Measurements from ENCODE around the gene SULT1B1.

The SULT1B1 gene

DNA sequence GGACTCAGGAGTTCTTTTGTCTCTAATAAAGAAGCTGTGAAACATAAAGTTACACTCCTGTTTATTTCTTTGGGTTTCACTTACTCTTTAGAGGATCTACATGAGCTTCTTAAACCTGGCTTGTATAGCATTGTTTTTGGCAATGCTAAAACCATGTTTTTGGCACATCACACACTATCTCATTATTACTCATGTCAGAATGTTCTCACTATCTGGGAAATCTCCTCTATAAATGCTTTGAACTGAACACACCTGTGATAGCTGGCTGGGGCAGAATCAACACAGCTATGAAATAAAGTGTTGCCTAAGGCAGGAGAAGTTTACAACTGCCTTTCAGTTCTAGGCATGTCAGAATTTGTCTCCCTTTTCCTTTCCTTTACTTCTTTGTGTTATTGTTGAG, 52.6 kb downstream of the SULT1B1 start:
- Histone ChIP-seq H3K36me3 (replicated peaks; ENCODE audit: low read depth, low read length) (no peaks in the 10 kb centered on the region), H2AFZ (ENCODE audit: low read depth, low read length) (no peak overlapping the region), H3K79me2 (ENCODE audit: low read length) (no peaks in the 10 kb centered on the region), H3K4me1 (ENCODE audit: low read length) (peaks cover 17% of the 10 kb centered on the region), H3K4me3 (ENCODE audit: low read length) (no peak overlapping the region), H3K9me3 (ENCODE audit: insufficient read depth, low read length) (no peaks in the 10 kb centered on the region), H4K20me1 (ENCODE audit: insufficient read depth, low read length) (no peaks in the 10 kb centered on the region), H3K9ac (ENCODE audit: low read length) (no peak overlapping the region), H3K4me2 (ENCODE audit: low read length) (no peak overlapping the region), H3K27me3 (ENCODE audit: low read depth, low read length) (no peaks in the 10 kb centered on the region), H3K27ac (ENCODE audit: low read length) (no peak overlapping the region)
- TF ChIP-seq, protein P1, sequence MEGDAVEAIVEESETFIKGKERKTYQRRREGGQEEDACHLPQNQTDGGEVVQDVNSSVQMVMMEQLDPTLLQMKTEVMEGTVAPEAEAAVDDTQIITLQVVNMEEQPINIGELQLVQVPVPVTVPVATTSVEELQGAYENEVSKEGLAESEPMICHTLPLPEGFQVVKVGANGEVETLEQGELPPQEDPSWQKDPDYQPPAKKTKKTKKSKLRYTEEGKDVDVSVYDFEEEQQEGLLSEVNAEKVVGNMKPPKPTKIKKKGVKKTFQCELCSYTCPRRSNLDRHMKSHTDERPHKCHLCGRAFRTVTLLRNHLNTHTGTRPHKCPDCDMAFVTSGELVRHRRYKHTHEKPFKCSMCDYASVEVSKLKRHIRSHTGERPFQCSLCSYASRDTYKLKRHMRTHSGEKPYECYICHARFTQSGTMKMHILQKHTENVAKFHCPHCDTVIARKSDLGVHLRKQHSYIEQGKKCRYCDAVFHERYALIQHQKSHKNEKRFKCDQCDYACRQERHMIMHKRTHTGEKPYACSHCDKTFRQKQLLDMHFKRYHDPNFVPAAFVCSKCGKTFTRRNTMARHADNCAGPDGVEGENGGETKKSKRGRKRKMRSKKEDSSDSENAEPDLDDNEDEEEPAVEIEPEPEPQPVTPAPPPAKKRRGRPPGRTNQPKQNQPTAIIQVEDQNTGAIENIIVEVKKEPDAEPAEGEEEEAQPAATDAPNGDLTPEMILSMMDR (IDR thresholded peaks at IDR 0.05; ENCODE audit: low read depth, low read length) = no peak
- TF ChIP-seq EZH2phosphoT487 (IDR thresholded peaks at IDR 0.05; ENCODE audit: low read depth) = no peak

DNA sequence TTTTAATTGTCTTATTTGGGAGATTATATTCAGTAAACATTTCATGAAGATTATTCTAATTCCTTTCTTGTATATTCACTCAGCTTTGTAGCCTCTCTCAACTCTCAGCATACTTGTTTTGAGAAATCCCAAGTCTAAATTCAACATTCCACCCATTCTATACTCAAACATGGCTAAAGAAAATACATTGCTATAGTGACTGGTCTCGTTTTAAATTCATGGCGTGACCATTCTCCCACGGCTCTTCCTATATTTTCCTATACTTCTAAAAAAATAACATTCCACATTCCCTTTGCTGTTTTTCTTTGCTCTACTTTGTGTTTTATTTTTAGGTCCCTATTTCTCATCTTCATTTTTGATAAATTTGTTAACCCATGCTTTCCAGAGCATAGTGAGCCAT, 58.2 kb downstream of the SULT1B1 start:
- no peak for TF ChIP-seq EZH2phosphoT487 (IDR thresholded peaks at IDR 0.05; ENCODE audit: low read depth)
- TF ChIP-seq, protein P1 (IDR thresholded peaks at IDR 0.05; ENCODE audit: low read depth, low read length) = no peak
- H2AFZ ChIP-seq (ENCODE audit: low read depth, low read length) = no peak overlapping the region
- H3K27me3 ChIP-seq (ENCODE audit: low read depth, low read length) = no peaks in the 10 kb centered on the region

DNA sequence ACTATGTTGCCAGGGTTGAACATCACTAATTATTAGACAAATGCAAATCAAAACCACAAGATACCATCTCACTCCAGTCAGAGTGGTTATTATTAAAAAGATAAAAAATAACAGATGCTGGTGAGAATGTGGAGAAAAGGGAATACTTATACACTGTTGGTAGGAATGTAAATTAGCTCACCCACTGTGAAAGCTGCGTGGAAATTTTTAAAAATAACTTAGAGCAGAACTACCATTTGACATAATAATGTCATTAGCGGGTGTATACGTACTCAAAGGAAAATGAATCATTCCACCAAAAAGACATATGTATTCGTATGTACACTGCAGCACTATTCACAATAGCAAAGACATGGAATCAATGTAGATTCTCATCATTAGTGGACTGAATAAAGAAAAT, 58.7 kb downstream of the SULT1B1 start:
- H3K79me2 ChIP-seq (ENCODE audit: low read length) = no peaks in the 10 kb centered on the region
- TF ChIP-seq EZH2phosphoT487 (IDR thresholded peaks at IDR 0.05; ENCODE audit: low read depth) = no peak
- TF ChIP-seq, protein P1 (IDR thresholded peaks at IDR 0.05; ENCODE audit: low read depth, low read length) = no peak
- H3K4me1 ChIP-seq (ENCODE audit: low read length) = peaks cover 19% of the 10 kb centered on the region
- no peaks in the 10 kb centered on the region for H4K20me1 ChIP-seq (ENCODE audit: insufficient read depth, low read length)
- H3K27ac ChIP-seq (ENCODE audit: low read length) = no peak overlapping the region
- H3K27me3 ChIP-seq (ENCODE audit: low read depth, low read length) = no peaks in the 10 kb centered on the region
- no peak overlapping the region for H3K9ac ChIP-seq (ENCODE audit: low read length)
- H2AFZ ChIP-seq (ENCODE audit: low read depth, low read length) = no peak overlapping the region
- no peaks in the 10 kb centered on the region for H3K9me3 ChIP-seq (ENCODE audit: insufficient read depth, low read length)
- no peak overlapping the region for H3K4me3 ChIP-seq (ENCODE audit: low read length)
- no peaks in the 10 kb centered on the region for H3K36me3 ChIP-seq (replicated peaks; ENCODE audit: low read depth, low read length)
- no peak overlapping the region for H3K4me2 ChIP-seq (ENCODE audit: low read length)

More for the DNA sequence above, 58.2 kb downstream of the SULT1B1 start:
- H3K79me2 ChIP-seq (ENCODE audit: low read length) = no peaks in the 10 kb centered on the region
- H3K4me3 ChIP-seq (ENCODE audit: low read length) = no peak overlapping the region
- H4K20me1 ChIP-seq (ENCODE audit: insufficient read depth, low read length) = no peaks in the 10 kb centered on the region
- peaks cover 19% of the 10 kb centered on the region for H3K4me1 ChIP-seq (ENCODE audit: low read length)
- H3K36me3 ChIP-seq (replicated peaks; ENCODE audit: low read depth, low read length) = no peaks in the 10 kb centered on the region
- no peaks in the 10 kb centered on the region for H3K9me3 ChIP-seq (ENCODE audit: insufficient read depth, low read length)
- no peak overlapping the region for H3K27ac ChIP-seq (ENCODE audit: low read length)
- H3K9ac ChIP-seq (ENCODE audit: low read length) = no peak overlapping the region
- no peak overlapping the region for H3K4me2 ChIP-seq (ENCODE audit: low read length)

DNA sequence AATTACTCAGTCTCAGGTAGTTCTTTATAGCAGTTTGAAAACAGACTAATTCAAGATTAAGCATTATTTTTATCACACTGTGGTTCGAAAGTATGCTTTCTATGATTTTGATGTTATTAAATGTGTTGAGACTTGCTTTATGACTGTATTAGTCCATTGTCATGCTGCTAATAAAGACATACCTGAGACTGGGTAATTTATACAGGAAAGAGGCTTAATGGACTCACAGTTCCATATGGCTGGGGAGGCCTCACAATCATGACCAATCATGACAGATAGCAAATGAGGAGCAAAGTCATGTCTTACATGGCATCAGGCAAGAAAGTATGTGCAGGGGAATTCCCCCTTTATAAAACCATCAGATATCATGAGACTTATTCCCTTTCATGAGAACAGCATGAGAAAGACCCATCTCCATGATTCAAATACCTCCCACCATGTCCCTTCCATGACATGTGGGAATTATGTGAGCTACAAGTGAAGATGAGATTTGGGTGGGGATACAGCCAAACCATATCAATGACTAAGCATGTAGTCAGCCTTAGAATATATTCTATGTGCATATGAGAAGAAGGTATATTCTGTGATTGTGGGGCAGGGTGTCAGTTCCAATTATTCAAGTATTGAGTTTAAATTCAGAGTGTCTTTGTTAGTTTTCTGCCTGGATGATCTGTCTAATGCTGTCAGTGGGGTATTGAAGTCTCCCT, 62.7 kb downstream of the SULT1B1 start:
- no peak overlapping the region for H3K9ac ChIP-seq (ENCODE audit: low read length)
- no peaks in the 10 kb centered on the region for H4K20me1 ChIP-seq (ENCODE audit: insufficient read depth, low read length)
- H2AFZ ChIP-seq (ENCODE audit: low read depth, low read length) = no peak overlapping the region
- TF ChIP-seq, protein P1 (IDR thresholded peaks at IDR 0.05; ENCODE audit: low read depth, low read length) = no peak
- no peak for TF ChIP-seq EZH2phosphoT487 (IDR thresholded peaks at IDR 0.05; ENCODE audit: low read depth)
- H3K27ac ChIP-seq (ENCODE audit: low read length) = no peak overlapping the region
- peaks cover 10% of the 10 kb centered on the region for H3K4me1 ChIP-seq (ENCODE audit: low read length)
- no peaks in the 10 kb centered on the region for H3K79me2 ChIP-seq (ENCODE audit: low read length)
- no peak overlapping the region for H3K4me3 ChIP-seq (ENCODE audit: low read length)
- H3K36me3 ChIP-seq (replicated peaks; ENCODE audit: low read depth, low read length) = no peaks in the 10 kb centered on the region
- no peaks in the 10 kb centered on the region for H3K27me3 ChIP-seq (ENCODE audit: low read depth, low read length)
- H3K4me2 ChIP-seq (ENCODE audit: low read length) = no peak overlapping the region
- no peaks in the 10 kb centered on the region for H3K9me3 ChIP-seq (ENCODE audit: insufficient read depth, low read length)

Measured in OCI-LY3 (cell line).